ENCODE measurements around the gene COPRS. TPM values are rescaled to one million over a fixed set of nuclear protein-coding genes. Genes with fewer than 3 reads are reported as not detected.
"Not testable (repeated sequence)": the region's sequence is repeated elsewhere in the genome, so short reads cannot be mapped to it uniquely, and the experiment has no call there.

The COPRS gene
- total RNA-seq, 4 donors from 2014 or later: 49.3 to 56.8 (median 50.4) TPM

- 55 to 58% methylated on average over 3 of the region's 3 CpGs for WGBS, 2 donors
- no peak for DNase-seq (ENCODE audit: low spot score in 2 of 2)
- TF ChIP-seq CTCF (IDR thresholded peaks at IDR 0.05) (no peak), POLR2A (IDR thresholded peaks at IDR 0.05) (no peak)
- no peak overlapping the region for H3K4me3 ChIP-seq (ENCODE audit: low read depth, poor library complexity, severe bottlenecking)
- intact Hi-C loops (cut with DNase I; ENCODE audit: low total_unique reads): no loop called here
These were observed 36.0 kb downstream of the COPRS start for GRCh38 chr17:31823014-31823413.

GRCh38 chr17:31820691-31821435 is 38.2 kb downstream of the COPRS start:
- intact Hi-C loops (cut with DNase I; ENCODE audit: low total_unique reads): no loop called here
- TF ChIP-seq POLR2A (IDR thresholded peaks at IDR 0.05): no peak
- no peak for TF ChIP-seq CTCF (IDR thresholded peaks at IDR 0.05)

GRCh38 chr17:31819578-31819977 is 39.5 kb downstream of the COPRS start:
- 87 to 94% methylated on average over 5 of the region's 5 CpGs for WGBS, 2 donors
- TF ChIP-seq CTCF (IDR thresholded peaks at IDR 0.05) (no peak), POLR2A (IDR thresholded peaks at IDR 0.05) (no peak)
- H3K4me3 ChIP-seq (ENCODE audit: low read depth, poor library complexity, severe bottlenecking): no peak overlapping the region
- intact Hi-C loops (cut with DNase I; ENCODE audit: low total_unique reads): no loop called here
- no peak for DNase-seq (ENCODE audit: low spot score in 2 of 2)

More at GRCh38 chr17:31820691-31821435, 38.2 kb downstream of the COPRS start:
- WGBS, 2 donors: 85 to 88% methylated on average over 5 of the region's 5 CpGs
- H3K4me3 ChIP-seq (ENCODE audit: low read depth, poor library complexity, severe bottlenecking): no peak overlapping the region
- no peak for DNase-seq (ENCODE audit: low spot score in 2 of 2)

GRCh38 chr17:31818863-31819262 is 40.2 kb downstream of the COPRS start:
- WGBS, 2 donors: 86 to 93% methylated on average over 7 of the region's 7 CpGs
- DNase-seq (ENCODE audit: low spot score in 2 of 2); H3K4me3 ChIP-seq (ENCODE audit: low read depth, poor library complexity, severe bottlenecking); intact Hi-C loops (cut with DNase I; ENCODE audit: low total_unique reads): not testable (repeated sequence)

GRCh38 chr17:31815212-31815730 is 43.8 kb downstream of the COPRS start:
- WGBS, 2 donors: 71 to 75% methylated on average over 5 of the region's 5 CpGs
- no peak for TF ChIP-seq POLR2A (IDR thresholded peaks at IDR 0.05)
- intact Hi-C loops (cut with DNase I; ENCODE audit: low total_unique reads): no loop called here
- no peak for DNase-seq (ENCODE audit: low spot score in 2 of 2)
- H3K4me3 ChIP-seq (ENCODE audit: low read depth, poor library complexity, severe bottlenecking): no peak overlapping the region

- 54 to 61% methylated on average over 4 of the region's 4 CpGs for WGBS, 2 donors
- TF ChIP-seq POLR2A (IDR thresholded peaks at IDR 0.05) (no peak), CTCF (IDR thresholded peaks at IDR 0.05) (no peak)
- no peak overlapping the region for H3K4me3 ChIP-seq (ENCODE audit: low read depth, poor library complexity, severe bottlenecking)
- no peak for DNase-seq (ENCODE audit: low spot score in 2 of 2)
- intact Hi-C loops (cut with DNase I; ENCODE audit: low total_unique reads): no loop called here
These were observed 47.9 kb downstream of the COPRS start for GRCh38 chr17:31811101-31811500.

- intact Hi-C loops (cut with DNase I; ENCODE audit: low total_unique reads); DNase-seq (ENCODE audit: low spot score in 2 of 2); H3K4me3 ChIP-seq (ENCODE audit: low read depth, poor library complexity, severe bottlenecking): not testable (repeated sequence)
- WGBS, 2 donors: 56 to 58% methylated on average over 7 of the region's 7 CpGs
These were observed 49.2 kb downstream of the COPRS start for GRCh38 chr17:31809876-31810275.

All from lower leg skin (tissue), 4 donors.